HK-2 (cell line): ENCODE results near the gene ASCC3.
"Not testable (repeated sequence)": the region's sequence is repeated elsewhere in the genome, so short reads cannot be mapped to it uniquely, and the experiment has no call there.

ENCODE experiments used
- DNase-seq: peaks from one replicate; pipeline ENCODE4 v3.0.0-alpha.2; 2018; ENCODE audit not compliant: unreplicated experiment

ASCC3 gene

GRCh38 chr6:100808638-100809275, 72.4 kb downstream of the ASCC3 start:
- DNase-seq, result no peak

GRCh38 chr6:100806296-100806695, 74.8 kb downstream of the ASCC3 start:
- no peak for DNase-seq

DNA sequence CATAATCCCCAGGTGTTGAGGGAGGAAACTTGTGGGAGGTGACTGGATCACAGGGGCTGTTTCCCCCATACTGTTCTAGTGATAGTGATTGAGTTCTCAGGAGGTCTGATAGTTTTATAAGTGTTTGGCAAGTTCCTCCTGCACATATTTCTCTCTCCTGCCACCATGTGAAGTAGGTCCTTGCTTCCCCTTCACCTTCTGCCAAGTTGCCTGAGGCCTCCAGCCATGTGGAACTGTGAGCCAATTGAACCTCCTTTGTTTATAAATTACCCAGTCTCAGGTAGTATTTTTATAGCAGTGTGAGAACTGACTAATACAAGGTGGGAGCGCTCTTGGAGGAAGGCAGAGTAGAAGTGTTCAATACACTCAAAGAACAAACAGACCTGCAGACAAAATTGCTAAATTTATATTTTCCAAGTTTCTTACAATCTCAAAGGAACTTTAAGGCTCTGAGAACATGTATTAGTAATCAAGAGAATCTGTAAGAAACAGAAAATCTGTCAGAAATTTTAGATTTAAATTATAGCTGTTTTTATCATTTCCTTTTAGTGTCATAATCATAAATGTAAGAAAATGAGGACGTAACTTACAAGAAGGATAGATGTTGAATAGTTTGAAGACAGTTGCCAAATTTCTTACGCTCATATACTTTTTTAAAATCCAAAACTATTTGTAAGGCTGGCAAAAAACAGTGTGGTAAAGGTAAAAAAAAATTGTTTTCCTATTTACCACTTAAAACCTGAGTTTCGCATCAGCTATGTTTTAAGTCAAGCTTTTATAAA, 77.7 kb downstream of the ASCC3 start:
- DNase-seq, result no peak

DNA sequence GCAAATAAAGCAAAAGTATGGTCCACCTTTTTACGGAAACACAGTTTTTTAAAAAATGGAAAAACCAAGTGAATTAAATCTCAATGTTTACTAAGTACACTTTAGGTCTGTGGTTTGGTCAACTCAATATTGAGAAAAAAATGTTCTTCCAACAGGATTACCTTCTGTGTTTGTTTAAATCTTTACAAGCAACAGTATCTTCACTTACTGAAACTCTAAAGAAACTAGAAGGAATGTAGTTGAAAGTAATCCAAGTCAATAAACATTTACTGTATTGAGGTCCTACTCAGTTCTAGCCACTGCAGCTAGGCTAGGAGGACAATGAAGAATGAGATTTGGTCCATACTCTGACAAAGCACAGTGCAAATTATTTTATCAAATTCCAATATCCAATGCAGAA, 80.1 kb downstream of the ASCC3 start:
- DNase-seq, result no peak

DNA sequence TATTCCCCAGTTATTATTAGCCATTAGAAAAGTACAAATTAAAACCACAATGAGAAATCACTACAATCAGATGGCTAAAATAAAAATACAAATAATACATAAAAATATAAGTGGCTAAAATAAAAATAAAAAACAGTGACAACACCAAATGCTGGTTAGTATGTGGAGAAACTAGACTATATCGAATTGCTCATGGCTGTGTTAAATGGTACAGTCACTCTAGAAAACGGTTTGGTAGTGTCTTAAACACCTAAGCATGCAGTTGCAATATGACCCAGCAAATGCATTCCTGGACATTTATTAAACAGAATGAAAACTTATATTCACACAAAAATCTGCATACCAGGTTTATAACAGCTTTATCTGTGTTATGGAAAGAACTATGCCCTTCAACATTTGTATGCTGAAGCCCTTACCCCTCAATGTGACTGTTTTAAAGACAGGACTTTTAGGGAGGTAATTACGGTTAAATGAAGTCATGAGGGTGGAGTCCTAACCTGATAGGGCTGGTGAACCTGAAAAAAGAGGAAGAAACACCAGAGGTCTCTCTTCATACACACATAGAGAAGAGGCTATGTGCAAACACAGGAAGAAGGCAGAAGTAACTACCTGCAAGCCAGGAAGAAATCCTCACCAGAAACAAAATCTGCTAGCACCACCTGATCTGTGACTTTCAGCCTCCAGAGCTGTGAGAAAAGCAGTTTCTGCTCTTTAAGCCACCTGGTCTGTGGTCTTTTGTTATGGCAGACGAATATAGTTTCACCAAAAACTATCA, 84.9 kb downstream of the ASCC3 start:
- no peak for DNase-seq

- DNase-seq, result no peak
These were observed 91.0 kb downstream of the ASCC3 start for GRCh38 chr6:100790084-100790483.

DNA sequence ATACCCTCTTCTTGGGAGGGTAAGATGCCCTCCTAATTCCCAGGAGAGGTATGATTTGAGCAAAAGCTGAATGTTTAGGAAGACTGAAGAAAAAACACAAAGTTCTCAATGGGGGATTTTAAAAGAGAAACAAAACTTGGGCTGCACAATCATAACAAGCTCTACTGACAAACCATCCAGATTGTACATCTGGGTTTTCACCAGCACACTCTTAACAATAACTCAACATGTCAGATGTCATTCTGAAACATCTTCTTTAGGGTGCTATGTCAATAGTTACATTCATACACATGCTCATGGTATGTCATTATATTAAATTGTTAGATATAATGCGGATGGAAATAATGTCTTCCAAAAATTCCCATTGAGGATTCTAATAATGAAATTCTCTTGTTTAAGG, 95.1 kb downstream of the ASCC3 start:
- DNase-seq, result no peak

GRCh38 chr6:100780648-100781047, 100.5 kb downstream of the ASCC3 start:
- no peak for DNase-seq

DNA sequence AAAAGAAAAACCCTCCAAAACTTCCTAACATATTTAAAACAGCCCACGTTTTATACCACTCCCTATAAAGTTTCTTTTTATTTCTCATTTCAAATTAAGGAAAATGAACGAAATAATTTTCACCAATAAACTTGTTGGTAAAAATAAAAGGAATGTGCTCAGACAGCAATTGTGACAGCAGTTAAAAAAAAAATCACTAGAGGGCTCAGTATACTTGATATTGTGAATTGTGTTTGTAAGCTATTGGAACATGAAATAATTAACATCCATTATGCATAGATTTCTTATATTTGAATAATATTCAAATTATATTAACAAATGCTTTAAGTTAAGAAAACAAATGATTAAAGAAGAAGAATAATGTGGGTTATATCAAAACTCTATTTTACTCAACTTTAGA, 105.5 kb downstream of the ASCC3 start:
- no peak for DNase-seq

DNA sequence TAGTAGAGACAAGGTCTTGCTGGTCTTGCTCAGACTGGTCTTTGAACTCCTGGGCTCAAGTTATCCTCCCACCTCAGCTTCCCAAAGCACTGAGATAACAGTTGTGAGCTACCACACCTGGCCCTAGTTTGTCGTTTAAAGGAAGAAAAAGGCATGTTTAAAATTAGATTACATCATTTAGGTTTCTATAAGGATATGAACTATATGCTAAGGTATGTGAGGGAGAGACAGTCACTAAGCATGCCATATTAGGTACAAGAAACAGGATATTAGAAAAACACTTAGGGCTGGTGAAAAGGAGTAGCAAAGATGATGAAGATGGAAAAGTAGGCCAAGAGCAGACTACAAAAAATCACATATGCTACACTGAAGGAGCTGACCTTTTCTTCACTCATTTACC, 106.4 kb downstream of the ASCC3 start:
- DNase-seq, result no peak

DNA sequence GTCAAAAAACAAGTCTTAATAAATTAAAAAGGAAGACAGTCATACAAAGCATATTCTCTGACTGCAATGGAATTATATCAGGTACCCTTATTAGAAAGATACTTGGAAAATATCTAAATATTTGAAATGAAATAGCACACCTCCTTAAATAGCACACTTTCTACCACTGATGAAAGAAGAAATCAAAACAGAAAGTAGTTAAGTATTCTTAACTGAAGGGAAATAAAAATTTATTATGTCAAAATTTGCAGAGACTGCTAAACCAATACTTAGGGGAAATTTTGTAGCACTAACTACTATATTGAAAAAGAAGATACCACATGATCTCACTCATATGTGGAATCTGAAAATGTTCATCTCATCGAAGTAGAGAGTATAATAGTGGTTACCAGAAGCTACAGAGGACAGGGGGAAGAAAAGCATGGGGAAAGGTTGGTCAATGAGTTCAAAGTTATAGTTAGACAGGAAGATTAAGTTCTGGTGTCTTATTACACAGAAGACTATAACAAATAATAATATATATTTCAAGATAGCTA, 112.2 kb downstream of the ASCC3 start:
- no peak for DNase-seq

GRCh38 chr6:100763617-100764241, 117.4 kb downstream of the ASCC3 start:
- DNase-seq, result no peak

GRCh38 chr6:100761841-100762240, 119.3 kb downstream of the ASCC3 start:
- no peak for DNase-seq

- not testable (repeated sequence) for DNase-seq
These were observed 122.7 kb downstream of the ASCC3 start for GRCh38 chr6:100758386-100758785.

- no peak for DNase-seq
These were observed 127.7 kb downstream of the ASCC3 start for GRCh38 chr6:100753421-100753820.

- no peak for DNase-seq
These were observed 129.5 kb downstream of the ASCC3 start for GRCh38 chr6:100751590-100751989.

DNA sequence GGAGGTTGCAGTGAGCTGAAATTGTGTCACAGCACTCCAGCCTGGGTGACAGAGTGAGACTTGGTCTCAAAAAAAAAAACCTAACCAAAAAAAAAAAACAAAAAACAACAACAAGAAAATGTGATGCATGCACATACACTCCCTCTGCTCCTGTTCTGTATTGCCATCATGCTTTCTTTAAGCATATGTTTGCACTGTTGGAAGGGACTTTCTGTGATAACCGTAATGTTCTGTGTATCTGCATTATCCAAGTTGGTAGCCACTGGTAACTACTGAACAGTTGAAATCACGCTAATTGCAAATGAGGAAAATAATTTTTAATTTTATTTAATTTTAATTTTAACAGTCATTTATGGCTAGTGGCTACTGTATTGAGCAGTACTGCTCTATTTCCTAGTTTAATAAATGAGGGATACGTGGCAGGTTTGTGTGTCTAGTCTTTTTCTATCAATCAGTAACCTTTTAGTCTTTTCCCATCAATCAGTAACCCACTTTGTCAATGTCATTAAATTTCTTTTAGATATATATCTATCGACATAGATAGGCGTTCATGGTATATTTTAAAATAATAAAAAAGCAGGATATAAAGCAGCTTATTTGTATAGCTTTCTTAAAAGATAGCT, 135.6 kb downstream of the ASCC3 start:
- no peak for DNase-seq

GRCh38 chr6:100740439-100740838, 140.7 kb downstream of the ASCC3 start:
- DNase-seq, result no peak

- not testable (repeated sequence) for DNase-seq
These were observed 143.4 kb downstream of the ASCC3 start for GRCh38 chr6:100737720-100738119.

DNA sequence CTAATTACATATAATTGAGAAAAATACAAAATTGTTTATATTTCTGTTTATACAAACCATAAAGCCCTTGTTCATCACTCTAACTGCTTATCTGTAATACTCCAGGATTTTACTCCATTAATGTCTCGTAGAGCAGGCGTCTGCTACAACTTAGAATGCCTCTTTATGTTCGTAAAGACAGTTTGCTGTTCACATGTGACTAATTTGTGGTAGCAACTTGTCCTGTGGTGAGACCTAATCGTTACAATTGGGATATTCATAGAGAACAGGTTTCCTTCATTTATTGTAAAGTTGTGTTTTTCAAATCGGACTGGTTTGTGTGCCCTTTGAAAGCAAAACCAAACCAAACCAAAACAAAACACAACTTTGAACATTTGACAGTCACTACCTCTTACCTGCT, 149.7 kb downstream of the ASCC3 start:
- DNase-seq, result no peak
